DMS 273 (cell line): ENCODE data around the gene STRN3.
"Not testable (repeated sequence)": the region's sequence is repeated elsewhere in the genome, so short reads cannot be mapped to it uniquely, and the experiment has no call there.

Experiments
- DNase-seq: peaks from one replicate; lab custom pipeline; 2025; ENCODE audit not compliant: unreplicated experiment; lab: John Stamatoyannopoulos, UW

Gene STRN3

GRCh38 chr14:30921305-30921704, 104.9 kb downstream of the STRN3 start:
- DNase-seq, result no peak

GRCh38 chr14:30915596-30915995, 110.6 kb downstream of the STRN3 start:
- DNase-seq, result no peak

- no peak for DNase-seq
These were observed 111.4 kb downstream of the STRN3 start for GRCh38 chr14:30914812-30915211.

GRCh38 chr14:30908826-30909225, 117.4 kb downstream of the STRN3 start:
- DNase-seq, result no peak

- no peak for DNase-seq
These were observed 118.5 kb downstream of the STRN3 start for GRCh38 chr14:30907659-30908057.

- peak; percentile 39 for DNase-seq
These were observed 119.2 kb downstream of the STRN3 start for GRCh38 chr14:30906752-30907658.

GRCh38 chr14:30903285-30904124, 122.7 kb downstream of the STRN3 start:
- DNase-seq, result no peak

GRCh38 chr14:30897121-30897520, 129.1 kb downstream of the STRN3 start:
- not testable (repeated sequence) for DNase-seq

- DNase-seq, result no peak
These were observed 129.7 kb downstream of the STRN3 start for GRCh38 chr14:30896435-30896834.

GRCh38 chr14:30894923-30895515, 131.2 kb downstream of the STRN3 start:
- no peak for DNase-seq

GRCh38 chr14:30893819-30894218, 132.4 kb downstream of the STRN3 start:
- no peak for DNase-seq

GRCh38 chr14:30889244-30889594, 137.0 kb downstream of the STRN3 start:
- DNase-seq, result no peak

- DNase-seq, result no peak
These were observed 137.5 kb downstream of the STRN3 start for GRCh38 chr14:30888480-30889243.

GRCh38 chr14:30885840-30886740, 140.1 kb downstream of the STRN3 start:
- no peak for DNase-seq

- DNase-seq, result no peak
These were observed 141.3 kb downstream of the STRN3 start for GRCh38 chr14:30884901-30885300.

GRCh38 chr14:30883508-30884294, 142.5 kb downstream of the STRN3 start:
- DNase-seq, result no peak

- no peak for DNase-seq
These were observed 143.7 kb downstream of the STRN3 start for GRCh38 chr14:30882431-30882830.

- DNase-seq, result no peak
These were observed 149.5 kb downstream of the STRN3 start for GRCh38 chr14:30876692-30877091.

GRCh38 chr14:30875788-30876053, 150.5 kb downstream of the STRN3 start:
- no peak for DNase-seq
